GM23338 (cell line): ENCODE data around the gene ROS1. TPM values are rescaled to one million over a fixed set of nuclear protein-coding genes. Genes with fewer than 3 reads are reported as not detected.
"Not testable (repeated sequence)": the region's sequence is repeated elsewhere in the genome, so short reads cannot be mapped to it uniquely, and the experiment has no call there.

Experiments used
- ATAC-seq: fragments of 200-7000 bp; cut with Tn5 transposase; 3 replicates; pipeline ENCODE4 v1.9.1; 2020
- DNase-seq: peaks from one replicate; pipeline ENCODE4 v3.0.0-alpha.2; 2015; ENCODE audit warnings: low spot score
- H2AFZ ChIP-seq: fragments of 200-600 bp; sonication (generic); 2 replicates; pipeline ENCODE4 v1.8.0; 2016; ENCODE audit warnings: antibody characterized with exemption, mild to moderate bottlenecking, moderate library complexity
- H3F3A ChIP-seq: fragments of 200-600 bp; sonication (generic); replicated peaks from 2 replicates; pipeline ENCODE4 v1.8.0; 2017; ENCODE audit warnings: antibody characterized with exemption, mixed run types, low read depth
- H3K27ac ChIP-seq: fragments of 200-600 bp; sonication (generic); 2 replicates; pipeline ENCODE4 v1.6.1; 2016; ENCODE audit warnings: low read depth
- H3K27me3 ChIP-seq: fragments of 200-600 bp; sonication (generic); 2 replicates; pipeline ENCODE4 v1.8.0; 2016; ENCODE audit warnings: mild to moderate bottlenecking, mixed run types, moderate library complexity; ENCODE audit not compliant: insufficient read depth
- H3K36me3 ChIP-seq: fragments of 200-600 bp; sonication (generic); 2 replicates; pipeline ENCODE4 v1.8.0; 2016; ENCODE audit warnings: mild to moderate bottlenecking; ENCODE audit not compliant: insufficient read depth
- H3K4me1 ChIP-seq: fragments of 200-600 bp; sonication (generic); 2 replicates; pipeline ENCODE4 v1.8.0; 2016; ENCODE audit warnings: mild to moderate bottlenecking, moderate library complexity; ENCODE audit not compliant: insufficient read depth
- H3K4me2 ChIP-seq: fragments of 200-600 bp; sonication (generic); 2 replicates; pipeline ENCODE4 v1.7.1; 2017; ENCODE audit warnings: mixed run types
- H3K4me3 ChIP-seq: fragments of 200-600 bp; sonication (generic); 2 replicates; pipeline ENCODE4 v1.6.1; 2016; ENCODE audit warnings: mixed run types
- H3K79me2 ChIP-seq: fragments of 200-600 bp; sonication (generic); replicated peaks from 2 replicates; pipeline ENCODE4 v1.8.0; 2017; ENCODE audit warnings: mild to moderate bottlenecking; ENCODE audit not compliant: insufficient read depth
- H3K9me2 ChIP-seq: fragments of 200-600 bp; sonication (generic); 2 replicates; pipeline ENCODE4 v1.8.0; 2017; ENCODE audit not compliant: insufficient read depth
- H4K20me1 ChIP-seq: fragments of 200-600 bp; sonication (generic); replicated peaks from 2 replicates; pipeline ENCODE4 v1.8.0; 2017; ENCODE audit warnings: mild to moderate bottlenecking; ENCODE audit not compliant: insufficient read depth
- H3K27ac Mint-ChIP-seq: 2 replicates; pipeline ENCODE4 v1.8.0; 2020; ENCODE audit warnings: inconsistent platforms, mild to moderate bottlenecking, moderate library complexity, mixed read lengths
- H3K27me3 Mint-ChIP-seq: 3 replicates; pipeline ENCODE4 v1.8.0; 2022; ENCODE audit warnings: low read depth, mild to moderate bottlenecking, moderate library complexity, mixed read lengths, inconsistent platforms; ENCODE audit not compliant: insufficient read depth, poor library complexity
- H3K36me3 Mint-ChIP-seq: 3 replicates; pipeline ENCODE4 v1.8.0; 2021; ENCODE audit warnings: low read depth, mild to moderate bottlenecking, inconsistent platforms, moderate library complexity, mixed read lengths
- H3K4me1 Mint-ChIP-seq: 3 replicates; pipeline ENCODE4 v1.8.0; 2020; ENCODE audit warnings: mild to moderate bottlenecking, inconsistent platforms, mixed read lengths
- H3K4me3 Mint-ChIP-seq: 3 replicates; pipeline ENCODE4 v1.8.0; 2021; ENCODE audit warnings: moderate library complexity, mild to moderate bottlenecking, inconsistent platforms, mixed read lengths
- H3K9me3 Mint-ChIP-seq: 3 replicates; pipeline ENCODE4 v1.8.0; 2020; ENCODE audit warnings: moderate library complexity, mild to moderate bottlenecking, inconsistent platforms, mixed read lengths
- CREB1 ChIP-seq: fragments of 250-450 bp; sonication (Bioruptor Pico); IDR thresholded peaks from 2 replicates; pipeline ENCODE4 v1.5.0; 2020; ENCODE audit warnings: low read depth, mild to moderate bottlenecking, moderate library complexity
- EZH2 ChIP-seq: fragments of 200-600 bp; sonication (generic); IDR thresholded peaks from one replicate; pipeline ENCODE4 v1.8.0; 2017; ENCODE audit warnings: antibody characterized with exemption, mild to moderate bottlenecking, low read depth; ENCODE audit not compliant: unreplicated experiment
- EZH2phosphoT487 ChIP-seq: fragments of 200-600 bp; sonication (generic); IDR thresholded peaks from one replicate; pipeline ENCODE4 v1.8.1; 2018; ENCODE audit warnings: antibody characterized with exemption; ENCODE audit not compliant: unreplicated experiment
- JUNB ChIP-seq: IDR thresholded peaks from one replicate; pipeline ENCODE4 v1.6.1; 2016; ENCODE audit warnings: antibody characterized with exemption; ENCODE audit not compliant: unreplicated experiment
- NANOG ChIP-seq: IDR thresholded peaks from 2 replicates; pipeline ENCODE4 v1.6.1; 2016; ENCODE audit warnings: antibody characterized with exemption, borderline replicate concordance
- POLR2AphosphoS5 ChIP-seq: IDR thresholded peaks from 2 replicates; pipeline ENCODE4 v1.6.1; 2016; ENCODE audit warnings: antibody characterized with exemption, low read depth
- STAT1 ChIP-seq: IDR thresholded peaks from one replicate; pipeline ENCODE4 v1.6.1; 2016; ENCODE audit warnings: antibody characterized with exemption; ENCODE audit not compliant: unreplicated experiment
- ZNF114 ChIP-seq: fragments of 250-450 bp; sonication (Bioruptor Pico); IDR thresholded peaks from 2 replicates; pipeline ENCODE4 v1.5.0; 2020; ENCODE audit warnings: mild to moderate bottlenecking, moderate library complexity
- ZNF331 ChIP-seq: fragments of 250-450 bp; sonication (Bioruptor Pico); IDR thresholded peaks from 2 replicates; pipeline ENCODE4 v1.5.0; 2020; ENCODE audit warnings: low read depth, mild to moderate bottlenecking, moderate library complexity
- polyA plus RNA-seq: library from polyadenylated mRNA; unstranded; fragments of >200 nt; fragmentation: Nextera tagmentation; extraction: Ambion mirVana; gene quantifications from 2 replicates; pipeline ENCODE4 v1.2.1, GENCODE V29; 2016
- total RNA-seq: library from RNA; depleted of rRNA; stranded (reverse); fragments of >200 nt; shearing (Covaris generic); gene quantifications from 2 replicates; pipeline ENCODE4 v1.2.3, GENCODE V29; 2014
- TF ChIP-seq, protein P1 (sequence below): fragments of 250-450 bp; sonication (Bioruptor Pico); IDR thresholded peaks from 2 replicates; pipeline ENCODE4 v1.5.0; 2020; ENCODE audit warnings: mild to moderate bottlenecking, moderate library complexity

ROS1 gene
- total and polyA plus RNA-seq, 2 experiments from 2014 or later, result not detected

DNA sequence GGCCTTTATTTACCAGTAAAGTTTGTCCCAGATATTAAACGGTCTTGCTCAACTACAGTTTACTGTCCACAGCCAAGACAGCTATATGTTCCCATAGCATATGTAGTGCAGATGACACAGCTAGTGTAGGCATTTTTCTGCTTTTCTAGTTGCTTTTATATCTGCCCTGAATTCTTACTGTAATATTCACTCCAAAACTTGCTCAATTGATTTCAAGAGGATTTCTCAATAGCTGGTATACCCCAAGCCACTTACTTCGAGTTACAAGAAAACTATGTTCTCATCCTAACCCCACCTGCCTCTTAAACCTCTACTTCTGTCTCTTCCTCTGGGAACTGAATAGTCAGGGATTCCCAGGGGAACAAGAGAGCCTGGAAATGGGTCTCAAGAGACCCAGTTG is 18.9 kb upstream of the ROS1 start:
- H3K4me3 Mint-ChIP-seq, result no peak overlapping the region
- H3K36me3 Mint-ChIP-seq, result no peaks in the 10 kb centered on the region
- Histone ChIP-seq H3K79me2 (no peaks in the 10 kb centered on the region), H3F3A (no peaks in the 10 kb centered on the region), H3K4me1 (no peaks in the 10 kb centered on the region), H3K27ac (no peak overlapping the region), H2AFZ (no peak overlapping the region; the same call in 1 of the 2 replicates), H3K9me2 (no peaks in the 10 kb centered on the region), H3K4me3 (no peak overlapping the region), H4K20me1 (no peaks in the 10 kb centered on the region), H3K36me3 (no peaks in the 10 kb centered on the region), H3K4me2 (no peak overlapping the region), H3K27me3 (no peaks in the 10 kb centered on the region)
- ATAC-seq (no peak), DNase-seq (no peak)
- no peaks in the 10 kb centered on the region; the same call in 2 of the 3 replicates for H3K4me1 Mint-ChIP-seq
- no peak overlapping the region for H3K27ac Mint-ChIP-seq
- TF ChIP-seq NANOG (no peak), EZH2phosphoT487 (no peak), JUNB (no peak)
- no peaks in the 10 kb centered on the region for H3K9me3 Mint-ChIP-seq
- H3K27me3 Mint-ChIP-seq, result no peaks in the 10 kb centered on the region

DNA sequence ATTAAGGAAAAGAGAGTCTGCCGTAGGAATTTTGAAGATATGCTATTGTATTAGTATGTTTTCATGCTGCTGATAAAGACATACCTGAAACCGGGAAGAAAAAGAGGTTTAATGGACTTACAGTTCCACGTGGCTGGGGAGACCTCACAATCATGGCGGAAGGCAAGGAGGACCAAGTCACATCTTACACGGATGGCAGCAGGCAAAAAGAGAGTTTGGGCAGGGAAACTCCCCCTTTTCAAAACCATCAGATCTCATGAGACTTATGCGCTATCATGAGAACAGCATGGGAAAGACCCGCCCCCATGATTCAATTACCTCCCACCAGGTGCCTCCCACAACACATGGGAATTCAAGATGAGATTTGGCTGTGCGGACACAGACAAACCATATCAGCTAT is 16.6 kb upstream of the ROS1 start:
- H3K27ac Mint-ChIP-seq, H3K36me3 ChIP-seq, H3F3A ChIP-seq, H3K4me2 ChIP-seq, H3K27me3 Mint-ChIP-seq, H3K4me1 ChIP-seq, H3K4me3 ChIP-seq, H3K4me1 Mint-ChIP-seq, H3K36me3 Mint-ChIP-seq, H3K27ac ChIP-seq, DNase-seq, H4K20me1 ChIP-seq, H3K79me2 ChIP-seq, H3K27me3 ChIP-seq, H3K9me3 Mint-ChIP-seq, H3K4me3 Mint-ChIP-seq, ATAC-seq, H3K9me2 ChIP-seq, H2AFZ ChIP-seq: not testable (repeated sequence)

DNA sequence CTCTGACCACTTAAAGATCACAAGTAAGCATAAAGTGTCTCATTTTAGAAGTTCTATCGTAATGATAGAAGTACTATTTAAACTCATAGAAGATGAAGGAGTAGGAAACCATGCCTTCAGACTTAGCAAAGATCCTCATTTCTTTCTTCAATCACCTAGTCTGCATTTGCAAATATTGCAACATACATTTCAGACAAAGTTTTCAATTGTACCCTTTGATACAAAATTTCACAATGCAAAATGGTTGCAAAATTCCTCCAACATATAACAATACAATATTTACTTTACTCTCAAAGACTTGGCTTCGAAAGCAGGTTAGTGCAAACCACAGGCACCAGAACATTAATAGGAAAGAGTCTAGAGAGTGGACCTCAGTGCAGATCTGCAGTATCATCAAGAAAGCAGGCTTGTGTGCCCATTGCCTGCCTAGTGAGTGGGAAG is 16.1 kb upstream of the ROS1 start:
- no peaks in the 10 kb centered on the region for H3K36me3 ChIP-seq
- H3K27me3 ChIP-seq, result no peaks in the 10 kb centered on the region
- no peaks in the 10 kb centered on the region for H3K4me1 ChIP-seq
- no peaks in the 10 kb centered on the region for H3K9me2 ChIP-seq
- H3K79me2 ChIP-seq, result no peaks in the 10 kb centered on the region
- H3K4me1 Mint-ChIP-seq, result peaks cover 3% of the 10 kb centered on the region; the same call in 2 of the 3 replicates
- no peak overlapping the region for H3K27ac Mint-ChIP-seq
- H3K27me3 Mint-ChIP-seq, result no peaks in the 10 kb centered on the region
- no peak overlapping the region for H2AFZ ChIP-seq
- no peak overlapping the region for H3K27ac ChIP-seq
- DNase-seq (no peak), ATAC-seq (no peak)
- no peaks in the 10 kb centered on the region for H3F3A ChIP-seq
- H3K4me2 ChIP-seq, result no peak overlapping the region
- no peaks in the 10 kb centered on the region for H3K36me3 Mint-ChIP-seq
- TF ChIP-seq POLR2AphosphoS5 (no peak), ZNF331 (no peak), STAT1 (no peak), CREB1 (no peak), ZNF114 (no peak), EZH2 (no peak), NANOG (no peak)
- TF ChIP-seq, protein P1, sequence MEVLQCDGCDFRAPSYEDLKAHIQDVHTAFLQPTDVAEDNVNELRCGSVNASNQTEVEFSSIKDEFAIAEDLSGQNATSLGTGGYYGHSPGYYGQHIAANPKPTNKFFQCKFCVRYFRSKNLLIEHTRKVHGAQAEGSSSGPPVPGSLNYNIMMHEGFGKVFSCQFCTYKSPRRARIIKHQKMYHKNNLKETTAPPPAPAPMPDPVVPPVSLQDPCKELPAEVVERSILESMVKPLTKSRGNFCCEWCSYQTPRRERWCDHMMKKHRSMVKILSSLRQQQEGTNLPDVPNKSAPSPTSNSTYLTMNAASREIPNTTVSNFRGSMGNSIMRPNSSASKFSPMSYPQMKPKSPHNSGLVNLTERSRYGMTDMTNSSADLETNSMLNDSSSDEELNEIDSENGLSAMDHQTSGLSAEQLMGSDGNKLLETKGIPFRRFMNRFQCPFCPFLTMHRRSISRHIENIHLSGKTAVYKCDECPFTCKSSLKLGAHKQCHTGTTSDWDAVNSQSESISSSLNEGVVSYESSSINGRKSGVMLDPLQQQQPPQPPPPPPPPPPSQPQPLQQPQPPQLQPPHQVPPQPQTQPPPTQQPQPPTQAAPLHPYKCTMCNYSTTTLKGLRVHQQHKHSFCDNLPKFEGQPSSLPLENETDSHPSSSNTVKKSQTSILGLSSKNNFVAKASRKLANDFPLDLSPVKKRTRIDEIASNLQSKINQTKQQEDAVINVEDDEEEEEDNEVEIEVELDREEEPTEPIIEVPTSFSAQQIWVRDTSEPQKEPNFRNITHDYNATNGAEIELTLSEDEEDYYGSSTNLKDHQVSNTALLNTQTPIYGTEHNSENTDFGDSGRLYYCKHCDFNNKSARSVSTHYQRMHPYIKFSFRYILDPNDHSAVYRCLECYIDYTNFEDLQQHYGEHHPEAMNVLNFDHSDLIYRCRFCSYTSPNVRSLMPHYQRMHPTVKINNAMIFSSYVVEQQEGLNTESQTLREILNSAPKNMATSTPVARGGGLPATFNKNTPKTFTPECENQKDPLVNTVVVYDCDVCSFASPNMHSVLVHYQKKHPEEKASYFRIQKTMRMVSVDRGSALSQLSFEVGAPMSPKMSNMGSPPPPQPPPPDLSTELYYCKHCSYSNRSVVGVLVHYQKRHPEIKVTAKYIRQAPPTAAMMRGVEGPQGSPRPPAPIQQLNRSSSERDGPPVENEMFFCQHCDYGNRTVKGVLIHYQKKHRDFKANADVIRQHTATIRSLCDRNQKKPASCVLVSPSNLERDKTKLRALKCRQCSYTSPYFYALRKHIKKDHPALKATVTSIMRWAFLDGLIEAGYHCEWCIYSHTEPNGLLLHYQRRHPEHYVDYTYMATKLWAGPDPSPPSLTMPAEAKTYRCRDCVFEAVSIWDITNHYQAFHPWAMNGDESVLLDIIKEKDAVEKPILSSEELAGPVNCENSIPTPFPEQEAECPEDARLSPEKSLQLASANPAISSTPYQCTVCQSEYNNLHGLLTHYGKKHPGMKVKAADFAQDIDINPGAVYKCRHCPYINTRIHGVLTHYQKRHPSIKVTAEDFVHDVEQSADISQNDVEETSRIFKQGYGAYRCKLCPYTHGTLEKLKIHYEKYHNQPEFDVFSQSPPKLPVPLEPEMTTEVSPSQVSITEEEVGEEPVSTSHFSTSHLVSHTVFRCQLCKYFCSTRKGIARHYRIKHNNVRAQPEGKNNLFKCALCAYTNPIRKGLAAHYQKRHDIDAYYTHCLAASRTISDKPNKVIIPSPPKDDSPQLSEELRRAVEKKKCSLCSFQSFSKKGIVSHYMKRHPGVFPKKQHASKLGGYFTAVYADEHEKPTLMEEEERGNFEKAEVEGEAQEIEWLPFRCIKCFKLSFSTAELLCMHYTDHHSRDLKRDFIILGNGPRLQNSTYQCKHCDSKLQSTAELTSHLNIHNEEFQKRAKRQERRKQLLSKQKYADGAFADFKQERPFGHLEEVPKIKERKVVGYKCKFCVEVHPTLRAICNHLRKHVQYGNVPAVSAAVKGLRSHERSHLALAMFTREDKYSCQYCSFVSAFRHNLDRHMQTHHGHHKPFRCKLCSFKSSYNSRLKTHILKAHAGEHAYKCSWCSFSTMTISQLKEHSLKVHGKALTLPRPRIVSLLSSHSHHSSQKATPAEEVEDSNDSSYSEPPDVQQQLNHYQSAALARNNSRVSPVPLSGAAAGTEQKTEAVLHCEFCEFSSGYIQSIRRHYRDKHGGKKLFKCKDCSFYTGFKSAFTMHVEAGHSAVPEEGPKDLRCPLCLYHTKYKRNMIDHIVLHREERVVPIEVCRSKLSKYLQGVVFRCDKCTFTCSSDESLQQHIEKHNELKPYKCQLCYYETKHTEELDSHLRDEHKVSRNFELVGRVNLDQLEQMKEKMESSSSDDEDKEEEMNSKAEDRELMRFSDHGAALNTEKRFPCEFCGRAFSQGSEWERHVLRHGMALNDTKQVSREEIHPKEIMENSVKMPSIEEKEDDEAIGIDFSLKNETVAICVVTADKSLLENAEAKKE (CRISPR knock-in tag), result no peak
- no peaks in the 10 kb centered on the region for H4K20me1 ChIP-seq
- no peaks in the 10 kb centered on the region for H3K9me3 Mint-ChIP-seq
- H3K4me3 Mint-ChIP-seq, result no peak overlapping the region
- H3K4me3 ChIP-seq, result no peak overlapping the region
